NCI-H1694 (cell line): ENCODE results near the gene RPLP1.
"Not testable (repeated sequence)": the region's sequence is repeated elsewhere in the genome, so short reads cannot be mapped to it uniquely, and the experiment has no call there.

Experiments used
- DNase-seq: peaks from one replicate; lab custom pipeline; 2025; lab: John Stamatoyannopoulos, UW

RPLP1 gene

DNA sequence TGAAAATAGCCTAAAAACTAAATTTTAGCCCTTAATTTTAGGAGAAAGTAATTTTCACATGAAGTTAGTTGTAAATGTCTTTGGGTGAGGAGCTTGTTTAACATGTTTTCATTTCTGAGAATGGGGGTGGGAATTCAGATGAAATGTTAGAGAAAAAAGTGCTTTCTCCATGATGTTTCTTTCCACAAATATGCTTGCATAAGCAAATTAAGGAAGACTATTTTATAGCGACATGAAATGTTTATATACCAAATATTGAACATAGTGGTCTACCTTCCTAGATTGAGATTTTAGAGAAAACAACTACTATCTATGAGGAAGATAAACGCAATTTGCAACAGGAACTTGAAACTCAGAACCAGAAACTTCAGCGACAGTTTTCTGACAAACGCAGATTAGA, 13.0 kb upstream of the RPLP1 start:
- no peak for DNase-seq

DNA sequence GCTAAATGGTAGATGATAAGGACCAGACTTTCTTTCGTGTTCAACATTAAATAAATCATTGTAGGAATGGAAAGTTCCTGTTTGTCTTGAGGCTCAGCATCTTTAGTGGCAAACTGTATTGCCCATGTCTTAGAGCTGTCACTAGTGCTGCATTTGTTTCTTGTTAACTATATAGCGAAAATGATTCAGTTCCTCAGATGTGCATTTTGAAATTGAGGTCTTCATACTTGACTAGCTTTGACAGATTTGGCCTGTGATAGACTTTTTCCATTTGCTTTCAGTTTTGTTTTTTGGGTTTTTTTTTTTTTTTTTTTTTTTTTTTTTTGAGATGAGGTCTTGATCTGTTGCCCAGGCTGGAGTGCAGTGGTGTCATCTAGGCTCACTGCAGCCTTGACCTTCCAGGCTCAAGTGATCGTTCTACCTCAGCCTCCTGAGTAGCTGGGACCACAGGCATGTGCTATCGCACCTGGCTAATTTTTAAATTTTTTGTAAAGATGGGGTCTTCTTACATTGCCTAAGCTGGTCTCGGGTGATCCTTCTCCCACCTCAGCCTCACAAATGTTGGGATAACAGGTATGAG, 9.5 kb upstream of the RPLP1 start:
- DNase-seq: no peak

DNA sequence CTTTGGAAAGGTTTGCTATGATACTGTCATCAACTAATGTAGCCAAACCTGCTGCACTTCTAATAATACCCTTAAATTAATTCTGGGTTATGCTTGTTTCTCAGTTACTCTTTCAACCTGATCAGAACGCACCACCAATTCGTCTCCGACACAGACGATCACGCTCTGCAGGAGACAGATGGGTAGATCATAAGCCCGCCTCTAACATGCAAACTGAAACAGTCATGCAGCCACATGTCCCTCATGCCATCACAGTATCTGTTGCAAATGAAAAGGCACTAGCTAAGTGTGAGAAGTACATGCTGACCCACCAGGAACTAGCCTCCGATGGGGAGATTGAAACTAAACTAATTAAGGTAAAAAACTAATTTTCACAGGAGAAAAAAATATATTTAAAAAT, 7.9 kb upstream of the RPLP1 start:
- peak; percentile 14 for DNase-seq

DNA sequence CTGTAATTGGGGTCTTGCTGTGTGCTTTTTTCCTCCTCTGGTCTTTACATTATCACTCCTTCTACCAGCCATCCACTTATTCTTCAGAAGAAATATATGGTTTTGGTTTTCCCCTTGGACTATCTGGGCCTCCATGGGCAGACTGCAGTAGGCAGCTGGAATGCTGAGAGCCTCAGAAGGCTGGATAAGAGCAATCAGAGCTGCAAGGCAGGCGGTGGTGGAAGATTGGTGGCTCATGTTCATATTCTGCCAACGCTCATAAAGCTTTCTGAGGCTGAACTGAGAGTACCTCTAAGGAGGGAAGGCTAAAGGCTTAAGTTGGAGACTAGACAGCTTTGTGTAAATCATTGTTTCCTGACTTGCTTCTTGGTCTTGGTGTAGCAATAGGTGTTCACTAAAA, 5.7 kb upstream of the RPLP1 start:
- no peak for DNase-seq

DNA sequence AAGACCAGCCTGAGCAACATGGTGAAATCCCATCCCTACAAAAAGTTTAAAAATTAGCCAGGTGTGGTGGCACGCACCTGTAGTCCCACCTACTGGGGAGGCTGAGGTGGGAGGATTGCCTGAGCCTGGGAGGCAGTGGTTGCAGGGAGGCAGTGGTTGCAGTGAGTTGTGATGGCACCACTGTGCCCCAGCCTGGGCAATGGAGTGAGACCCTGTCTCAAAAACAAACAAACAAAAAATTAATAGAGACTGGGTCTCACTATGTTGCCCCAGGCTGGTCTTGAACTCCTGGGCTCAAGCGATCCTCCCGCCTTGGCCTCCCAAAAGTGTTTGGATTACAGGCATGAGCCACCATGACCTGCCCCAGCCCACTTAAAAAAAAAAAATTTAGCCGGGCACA, 2.4 kb upstream of the RPLP1 start:
- not testable (repeated sequence) for DNase-seq

DNA sequence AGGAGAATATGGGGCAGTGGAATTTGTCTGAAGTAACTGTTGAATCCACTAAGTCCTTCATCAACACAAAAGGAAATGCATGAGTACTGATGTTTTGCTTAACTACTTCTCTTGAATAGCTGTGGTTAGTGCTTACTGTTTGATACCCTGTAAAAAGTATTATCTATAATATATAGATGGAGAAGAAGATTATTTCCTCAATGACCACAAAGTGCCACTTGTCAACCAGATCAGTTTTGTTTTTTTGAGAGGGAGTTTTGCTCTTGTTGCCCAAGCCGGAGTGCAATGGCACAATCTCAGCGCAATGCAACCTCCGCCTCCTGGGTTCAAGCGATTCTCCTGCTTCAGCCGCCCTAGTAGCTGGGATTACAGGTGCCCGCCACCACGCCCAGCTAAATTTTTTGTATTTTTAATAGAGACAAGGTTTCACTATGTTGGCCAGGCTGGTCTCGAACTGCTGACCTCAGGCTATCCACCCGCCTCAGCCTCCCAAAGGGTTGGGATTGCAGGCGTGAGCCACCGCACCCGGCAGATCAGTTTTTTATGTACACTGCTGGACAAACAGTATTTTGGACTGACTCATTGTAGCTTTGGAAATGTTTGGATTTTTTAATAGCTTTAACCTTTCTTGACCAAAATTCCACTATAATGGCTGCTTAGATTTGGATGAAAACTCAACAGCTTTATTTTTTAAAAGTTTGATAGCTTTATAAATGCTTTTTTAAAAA, 1.5 kb upstream of the RPLP1 start:
- no peak for DNase-seq

DNA sequence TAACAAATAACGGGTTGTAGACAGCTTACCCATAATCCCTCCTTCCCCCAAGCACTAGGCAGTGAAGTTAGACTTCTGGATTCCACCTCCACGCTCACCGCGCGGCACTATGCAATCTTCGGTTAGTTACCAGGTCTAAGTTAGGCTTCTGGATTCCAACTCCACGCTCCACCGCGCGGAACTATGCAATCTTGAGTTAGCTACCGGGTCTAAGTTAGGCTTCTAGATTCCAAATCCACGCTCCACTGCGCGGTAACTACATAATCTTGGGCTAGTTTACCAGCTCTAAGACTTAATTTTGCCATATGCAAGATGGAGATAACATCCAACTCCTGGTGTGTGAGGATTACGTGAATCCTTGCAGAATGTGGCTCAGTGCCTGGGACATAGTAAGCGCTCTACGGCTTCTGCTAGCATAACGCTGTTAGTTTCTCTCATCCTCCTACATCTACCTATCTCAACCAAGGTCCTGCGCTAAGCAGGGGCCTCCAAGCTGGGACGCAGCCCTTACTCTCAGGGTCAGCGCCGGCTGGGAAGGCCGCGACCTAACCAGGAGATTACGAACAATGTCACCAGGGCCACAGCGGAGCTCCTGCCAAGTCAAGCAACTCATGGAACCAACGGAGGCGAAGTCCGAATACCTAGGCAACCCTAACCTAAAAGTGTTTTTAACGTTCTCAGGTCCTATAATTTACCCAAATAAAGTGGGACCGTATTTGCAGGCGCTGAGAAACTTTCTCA, 497 bp upstream of the RPLP1 start:
- no peak for DNase-seq

DNA sequence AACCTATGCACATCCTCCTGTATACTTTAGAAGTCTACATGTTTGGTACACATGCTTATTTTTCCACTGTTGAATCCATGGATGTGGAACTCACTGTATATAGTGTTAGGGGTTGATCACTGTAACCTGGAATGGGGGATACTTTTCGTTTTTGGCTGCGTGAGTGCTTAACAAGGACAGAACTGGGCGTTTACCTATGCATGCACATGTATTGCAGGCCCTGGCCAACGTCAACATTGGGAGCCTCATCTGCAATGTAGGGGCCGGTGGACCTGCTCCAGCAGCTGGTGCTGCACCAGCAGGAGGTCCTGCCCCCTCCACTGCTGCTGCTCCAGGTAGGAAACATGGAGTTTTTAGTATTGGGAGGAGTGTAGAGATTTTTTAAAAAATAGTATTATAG, 2.3 kb downstream of the RPLP1 start:
- DNase-seq: no peak

DNA sequence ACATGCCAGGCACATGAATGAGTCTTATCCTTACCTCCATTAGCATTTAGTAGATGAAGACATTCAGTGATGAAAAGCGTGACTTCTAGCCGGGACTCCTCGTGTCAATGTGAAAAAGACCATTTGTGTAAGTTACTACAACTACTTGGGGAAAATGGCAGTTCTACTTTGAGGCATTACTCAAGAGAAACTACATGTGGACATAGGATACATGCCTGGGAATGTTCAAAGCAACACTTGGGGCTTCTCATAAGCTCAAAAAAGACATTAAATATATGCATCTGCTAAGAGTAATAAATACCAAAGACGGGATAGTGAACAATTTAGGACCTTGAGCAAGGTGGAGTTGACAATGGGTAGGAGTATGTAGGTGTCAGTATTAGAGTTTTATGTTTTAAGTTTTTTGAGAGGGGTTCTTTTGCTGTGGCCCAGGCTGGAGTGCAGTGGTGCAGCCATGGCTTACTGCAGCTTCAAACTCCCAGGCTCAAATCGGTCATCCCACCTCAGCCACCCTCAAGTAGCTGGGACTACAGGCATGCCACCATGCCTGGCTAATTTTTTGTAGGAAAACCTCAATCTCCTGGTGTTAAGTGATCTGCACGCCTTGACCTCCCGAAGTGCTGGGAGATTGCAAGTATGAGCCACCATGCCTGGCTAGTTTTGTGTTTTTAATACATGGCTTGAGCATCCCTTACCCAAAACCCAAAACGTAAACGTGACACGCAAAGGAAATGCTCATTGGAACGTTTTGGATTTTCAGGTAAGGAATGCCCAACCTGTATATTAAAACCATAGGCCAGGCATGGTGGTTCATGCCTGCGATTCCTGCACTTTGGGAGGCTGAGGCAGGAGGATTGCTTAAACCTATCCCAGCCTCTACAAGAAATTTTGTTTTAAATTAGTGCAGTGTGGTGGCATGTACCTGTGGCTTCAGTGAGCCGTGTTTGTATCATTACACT, 3.9 kb downstream of the RPLP1 start:
- no peak for DNase-seq

DNA sequence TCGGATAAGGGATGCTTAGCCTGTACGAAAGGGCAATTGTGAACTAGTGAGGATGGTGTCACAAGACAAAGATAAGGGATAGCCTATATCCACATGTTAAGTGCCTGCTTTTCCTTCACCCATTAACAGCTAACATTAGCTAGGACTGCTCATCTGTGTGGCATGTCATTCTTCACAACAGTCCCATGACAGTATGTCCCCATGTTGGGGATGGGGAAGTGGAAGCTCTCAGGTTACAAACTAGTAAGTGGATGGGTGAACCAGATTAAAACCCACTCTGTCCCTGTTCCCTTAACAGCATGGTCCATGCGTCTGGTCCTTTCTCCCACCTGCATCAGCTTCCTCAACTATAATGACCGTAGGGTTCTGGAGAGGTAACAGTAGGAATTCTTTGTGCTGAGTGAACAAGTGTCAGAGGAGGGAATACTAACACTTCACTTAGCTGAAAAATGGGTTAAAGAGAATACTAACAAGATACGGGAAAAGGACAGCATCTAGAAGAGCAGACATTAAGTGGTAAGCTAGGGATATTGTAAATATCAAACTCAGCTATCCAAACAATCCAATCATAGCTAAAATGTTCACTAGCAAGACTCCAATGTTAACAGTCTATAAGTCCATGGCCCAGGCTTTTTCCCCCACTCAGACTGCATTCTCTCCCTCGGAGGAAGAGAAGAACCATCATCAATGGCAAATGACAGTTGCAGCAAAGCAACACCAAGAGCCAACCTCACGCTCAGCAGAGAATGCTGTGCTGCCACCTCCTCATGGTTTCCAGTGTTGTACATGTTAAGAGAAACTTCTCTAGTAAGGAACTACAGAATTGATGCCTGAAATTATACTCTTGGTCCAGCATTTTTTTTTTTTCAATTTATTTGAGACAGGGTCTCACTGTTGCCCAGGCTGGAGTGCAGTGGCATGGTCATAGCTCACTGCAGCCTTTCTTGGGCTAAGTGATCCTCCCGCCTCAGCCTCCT, 5.0 kb downstream of the RPLP1 start:
- DNase-seq: no peak

DNA sequence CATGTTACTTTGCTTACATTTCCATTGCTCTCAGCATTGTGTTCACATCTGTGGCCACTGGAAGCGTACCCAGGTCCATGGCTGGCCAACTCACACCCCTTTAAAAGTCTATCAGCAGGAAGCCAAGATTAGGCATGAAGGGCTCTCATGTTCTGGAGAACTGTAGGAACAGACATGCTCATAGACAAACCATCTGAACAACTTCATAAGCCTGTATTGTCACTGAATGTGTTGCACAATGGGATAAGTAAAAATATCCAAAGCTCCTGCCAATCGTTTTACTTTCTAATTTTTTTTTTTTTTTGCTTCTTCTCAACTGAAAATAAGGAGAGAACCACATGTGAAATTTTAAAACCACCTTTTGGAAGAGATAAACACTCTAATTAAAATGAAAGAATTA, 6.4 kb downstream of the RPLP1 start:
- DNase-seq: no peak

DNA sequence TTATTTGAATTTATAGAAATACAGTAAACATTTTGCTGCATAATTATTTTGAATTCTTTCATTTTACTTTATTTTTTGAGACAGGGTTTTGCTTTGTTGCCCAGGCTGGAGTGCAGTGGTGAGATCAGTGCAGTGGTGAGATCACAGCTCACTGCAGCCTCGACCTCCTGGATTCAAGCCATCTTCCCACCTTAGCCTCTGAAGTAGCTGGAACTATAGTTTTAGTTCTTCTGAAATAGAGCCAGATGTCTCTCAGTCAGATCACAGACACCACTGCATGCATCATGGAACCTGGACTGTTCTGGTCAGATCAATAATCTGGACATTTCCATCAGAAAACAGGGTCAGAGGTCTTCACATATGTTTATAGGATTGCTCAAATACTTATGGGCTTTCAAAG, 7.9 kb downstream of the RPLP1 start:
- no peak for DNase-seq

DNA sequence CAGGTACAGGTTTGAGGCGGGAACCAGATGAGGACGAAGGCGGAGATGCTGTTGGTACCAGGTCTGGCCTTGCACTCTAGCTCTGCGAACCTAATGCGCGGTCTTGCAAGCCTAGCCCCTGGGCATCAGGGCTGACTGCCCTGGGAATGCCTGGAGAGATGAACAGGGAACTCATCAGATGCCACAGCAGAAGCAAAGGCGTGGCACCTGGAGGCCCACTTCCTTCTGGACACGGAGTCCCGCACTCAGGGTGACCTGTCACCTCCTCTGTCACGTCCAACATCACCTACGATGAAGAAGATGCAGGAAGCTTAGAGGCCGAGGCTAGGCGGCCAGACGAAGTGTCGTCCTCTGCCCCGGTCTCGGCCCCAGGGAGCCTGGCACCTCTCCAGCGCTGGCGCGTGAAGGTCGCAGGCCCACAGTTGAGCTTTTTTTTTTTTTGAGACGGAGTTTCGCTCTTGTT, 9.4 kb downstream of the RPLP1 start:
- DNase-seq: no peak

DNA sequence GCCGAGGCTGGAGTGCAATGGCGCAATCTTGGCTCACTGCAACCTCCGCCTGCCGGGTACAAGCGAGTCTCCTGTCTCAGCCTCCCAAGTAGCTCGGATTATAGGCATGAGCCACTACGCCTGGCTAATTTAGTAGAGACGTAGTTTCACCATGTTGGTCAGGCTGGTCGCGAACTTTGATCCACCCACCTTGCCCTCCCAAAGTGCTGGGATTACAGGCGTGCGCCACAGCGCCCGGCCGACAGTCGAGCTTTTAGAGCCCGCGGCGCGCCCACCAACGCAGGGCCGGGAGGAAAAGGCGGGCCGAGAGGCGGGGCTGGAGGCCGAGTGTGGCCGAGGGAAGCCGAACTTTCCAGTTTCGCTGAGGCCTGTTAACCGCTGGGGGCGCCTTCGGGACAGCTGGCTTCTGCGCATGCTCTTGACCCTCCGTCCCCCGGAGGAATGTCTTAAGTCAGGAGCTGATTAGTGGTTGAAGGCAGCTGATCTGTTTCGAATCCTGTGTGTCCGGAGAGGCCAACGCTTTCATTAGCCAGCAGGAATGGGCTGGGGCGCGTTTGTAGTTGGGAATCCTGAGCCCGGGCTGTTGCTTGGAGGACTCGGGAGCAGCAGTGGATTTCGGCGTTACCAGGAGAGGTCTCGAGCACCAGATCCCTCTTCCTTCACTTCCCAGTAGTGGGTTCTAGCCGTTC, 10.0 kb downstream of the RPLP1 start:
- DNase-seq: peak; percentile 82

DNA sequence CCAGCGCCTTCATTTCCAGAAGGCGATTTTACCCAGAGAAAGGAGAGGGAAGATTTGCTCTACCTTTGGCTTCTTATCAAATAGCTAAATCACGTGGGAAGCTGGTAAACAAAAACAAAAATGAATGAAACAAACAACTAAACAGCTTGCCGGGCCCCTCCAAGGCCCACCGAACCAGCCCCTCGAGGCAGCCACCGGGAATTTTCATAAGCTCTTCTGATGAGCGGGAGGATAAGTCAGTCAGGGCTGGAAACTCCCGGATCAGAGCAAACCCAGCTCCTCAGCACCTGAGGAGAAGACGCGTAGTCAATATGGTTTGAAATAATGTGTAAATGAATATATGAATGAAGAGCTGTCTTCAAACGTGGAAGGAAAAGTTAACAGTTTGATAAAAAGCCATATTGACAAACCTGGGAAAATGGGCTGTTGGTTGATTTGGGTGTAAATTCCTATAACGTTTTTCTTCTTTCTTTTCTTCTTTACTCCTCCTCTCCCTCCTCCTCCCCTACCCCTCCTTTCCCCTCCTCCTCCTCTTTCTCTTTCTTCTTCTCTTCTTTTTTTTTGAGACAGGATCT, 10.7 kb downstream of the RPLP1 start:
- no peak for DNase-seq

DNA sequence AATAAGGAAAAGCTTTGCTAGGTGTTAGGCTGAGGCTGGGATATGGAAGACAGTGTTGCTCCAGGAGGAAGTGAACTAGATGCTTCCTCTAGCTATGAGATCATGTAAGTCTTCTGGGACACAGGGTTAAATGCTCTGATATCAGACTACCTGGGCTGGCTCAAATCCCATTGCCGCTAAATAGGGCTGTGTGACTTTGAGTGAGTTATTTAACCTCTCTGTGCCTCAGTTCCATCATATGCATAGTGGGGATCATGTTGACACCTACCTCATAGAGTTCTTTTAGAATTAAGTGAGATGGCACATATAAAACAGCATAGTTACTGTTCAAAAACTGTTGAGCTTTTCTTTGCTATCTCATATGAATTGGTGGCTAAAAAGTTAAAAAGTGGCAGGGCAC, 12.6 kb downstream of the RPLP1 start:
- no peak for DNase-seq

DNA sequence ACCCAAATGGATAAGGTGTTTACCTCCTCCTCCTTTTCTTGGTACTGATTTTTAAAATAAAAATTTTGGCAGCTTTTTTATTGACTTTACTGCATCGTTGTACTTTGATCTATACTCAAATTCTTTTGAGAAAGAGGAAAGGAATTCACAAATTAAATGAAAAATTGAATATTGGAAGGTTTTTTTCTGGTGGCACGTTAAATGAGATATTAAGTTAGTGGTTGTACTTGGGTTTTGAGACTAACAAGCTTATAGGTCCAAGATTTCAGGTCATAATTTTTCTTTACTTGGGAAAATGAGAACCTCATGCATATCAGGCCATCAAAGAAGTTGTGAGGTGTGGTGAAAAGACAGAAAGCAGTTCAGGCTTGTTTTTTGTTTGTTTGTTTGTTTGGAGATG, 14.1 kb downstream of the RPLP1 start:
- no peak for DNase-seq

DNA sequence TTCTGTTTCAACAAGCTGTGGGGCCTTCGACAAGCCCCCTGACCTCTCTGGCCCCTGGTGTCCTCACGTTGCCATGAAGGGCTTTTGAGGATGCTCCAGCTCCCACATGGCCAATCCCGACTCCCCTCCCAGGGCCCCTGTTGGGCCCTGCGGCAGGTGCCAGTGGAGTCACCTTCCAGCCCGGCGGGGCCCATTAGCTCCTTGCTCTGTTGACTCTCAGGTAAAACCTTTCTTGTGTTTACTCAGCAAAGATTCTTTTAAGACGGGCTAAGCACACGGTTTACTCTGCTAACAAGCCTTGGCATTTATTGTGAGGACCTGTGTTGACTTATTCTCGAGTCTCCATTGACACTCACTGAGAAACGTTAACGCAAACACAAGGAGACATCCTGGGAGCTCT, 15.0 kb downstream of the RPLP1 start:
- no peak for DNase-seq

DNA sequence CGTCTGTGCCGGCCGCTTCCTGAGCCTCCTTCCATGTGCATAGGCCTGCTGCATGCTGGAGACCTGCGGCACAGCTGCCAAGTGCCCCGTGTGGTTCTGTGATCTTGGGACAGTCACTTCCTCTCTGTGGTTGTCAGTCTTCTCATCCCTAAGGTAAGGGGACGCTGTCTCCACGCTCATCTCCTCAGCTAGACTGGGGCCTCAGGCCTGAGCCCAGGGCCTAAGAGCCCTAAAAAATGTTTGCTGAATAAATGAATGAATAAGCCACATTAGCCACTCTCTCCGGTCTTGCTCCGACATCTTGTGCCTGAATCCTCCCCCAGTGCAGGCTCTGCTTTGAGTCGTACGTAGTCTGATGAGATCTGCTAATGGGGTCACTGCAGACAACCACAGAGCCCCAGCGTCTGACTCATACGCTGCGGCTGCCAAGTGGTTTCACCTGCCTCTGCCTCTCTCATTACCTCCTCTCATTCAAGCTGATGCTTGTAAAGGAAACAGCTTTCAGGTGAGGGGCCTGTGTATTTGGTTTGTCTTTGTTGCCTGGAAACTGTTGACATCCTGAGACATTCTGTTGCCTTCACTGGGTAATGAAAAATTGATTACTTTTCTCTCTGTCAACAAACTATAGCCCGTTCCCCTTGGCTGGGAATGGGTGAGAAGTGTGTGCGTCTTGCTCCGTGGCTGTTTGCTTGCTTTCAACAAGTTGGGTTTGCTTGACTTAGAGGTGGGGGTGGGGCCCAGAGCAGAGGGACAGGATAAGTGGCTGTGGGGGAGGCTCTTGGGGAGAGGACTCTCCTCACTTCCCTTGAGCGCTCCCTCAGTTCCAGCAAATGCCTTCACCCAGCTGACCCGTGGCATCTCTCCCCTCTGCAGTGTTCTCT, 15.9 kb downstream of the RPLP1 start:
- no peak for DNase-seq
